Astrocyte of the cerebellum (primary cell): ENCODE results near the gene CYTH4.

Source experiments
- DNase-seq: peaks from one replicate; pipeline ENCODE4 v3.0.0-alpha.2; 2011; ENCODE audit warnings: low read depth
- H3K4me3 ChIP-seq: 2 replicates; pipeline ENCODE4 v1.5.1; 2011; ENCODE audit warnings: mild to moderate bottlenecking, low read depth, low read length, moderate library complexity
- in situ Hi-C: cut with HindIII; loops from 2 replicates; pipeline ENCODE4 v1.10.0; 2017; ENCODE audit warnings: low sequenced_read_pairs
- TF ChIP-seq, protein P1 (sequence below): IDR thresholded peaks from 2 replicates; pipeline ENCODE4 v1.5.1; 2012; ENCODE audit warnings: low read length, low read depth, moderate library complexity, mild to moderate bottlenecking; ENCODE audit errors: missing control alignments

CYTH4 gene

GRCh38 chr22:37354261-37354660, 72.0 kb downstream of the CYTH4 start:
- DNase-seq = no peak
- in situ Hi-C loops = no loop called here
- TF ChIP-seq, protein P1, sequence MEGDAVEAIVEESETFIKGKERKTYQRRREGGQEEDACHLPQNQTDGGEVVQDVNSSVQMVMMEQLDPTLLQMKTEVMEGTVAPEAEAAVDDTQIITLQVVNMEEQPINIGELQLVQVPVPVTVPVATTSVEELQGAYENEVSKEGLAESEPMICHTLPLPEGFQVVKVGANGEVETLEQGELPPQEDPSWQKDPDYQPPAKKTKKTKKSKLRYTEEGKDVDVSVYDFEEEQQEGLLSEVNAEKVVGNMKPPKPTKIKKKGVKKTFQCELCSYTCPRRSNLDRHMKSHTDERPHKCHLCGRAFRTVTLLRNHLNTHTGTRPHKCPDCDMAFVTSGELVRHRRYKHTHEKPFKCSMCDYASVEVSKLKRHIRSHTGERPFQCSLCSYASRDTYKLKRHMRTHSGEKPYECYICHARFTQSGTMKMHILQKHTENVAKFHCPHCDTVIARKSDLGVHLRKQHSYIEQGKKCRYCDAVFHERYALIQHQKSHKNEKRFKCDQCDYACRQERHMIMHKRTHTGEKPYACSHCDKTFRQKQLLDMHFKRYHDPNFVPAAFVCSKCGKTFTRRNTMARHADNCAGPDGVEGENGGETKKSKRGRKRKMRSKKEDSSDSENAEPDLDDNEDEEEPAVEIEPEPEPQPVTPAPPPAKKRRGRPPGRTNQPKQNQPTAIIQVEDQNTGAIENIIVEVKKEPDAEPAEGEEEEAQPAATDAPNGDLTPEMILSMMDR = no peak
- no peak overlapping the region for H3K4me3 ChIP-seq

DNA sequence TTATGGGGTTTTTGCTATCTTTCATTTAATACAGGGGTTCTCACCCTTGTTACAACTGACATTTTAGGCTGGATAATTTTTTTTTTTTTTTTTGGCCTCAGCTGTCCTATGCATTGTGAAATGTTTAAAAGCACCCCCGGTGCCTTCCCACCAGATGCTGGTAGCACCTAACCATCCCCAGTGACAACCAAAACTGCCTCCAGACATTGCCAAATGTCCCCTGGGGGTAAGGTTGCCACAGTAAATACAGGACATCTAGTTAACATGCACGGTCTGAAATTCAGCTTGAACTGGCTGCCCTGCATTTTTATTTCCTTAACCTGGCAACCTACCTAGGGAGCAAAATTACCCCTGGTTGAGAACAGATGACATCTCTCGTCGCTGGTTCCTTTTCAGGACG, 72.4 kb downstream of the CYTH4 start:
- DNase-seq = no peak
- TF ChIP-seq, protein P1 = no peak
- no peak overlapping the region for H3K4me3 ChIP-seq
- in situ Hi-C loops = no loop called here

- H3K4me3 ChIP-seq = no peak overlapping the region
- TF ChIP-seq, protein P1 = no peak
- in situ Hi-C loops = no loop called here
- DNase-seq = no peak
Measured at GRCh38 chr22:37355174-37355573, 72.9 kb downstream of the CYTH4 start.

- in situ Hi-C loops = no loop called here
- no peak overlapping the region for H3K4me3 ChIP-seq
- no peak for DNase-seq
- TF ChIP-seq, protein P1 = no peak
Measured at GRCh38 chr22:37356922-37357321, 74.6 kb downstream of the CYTH4 start.

DNA sequence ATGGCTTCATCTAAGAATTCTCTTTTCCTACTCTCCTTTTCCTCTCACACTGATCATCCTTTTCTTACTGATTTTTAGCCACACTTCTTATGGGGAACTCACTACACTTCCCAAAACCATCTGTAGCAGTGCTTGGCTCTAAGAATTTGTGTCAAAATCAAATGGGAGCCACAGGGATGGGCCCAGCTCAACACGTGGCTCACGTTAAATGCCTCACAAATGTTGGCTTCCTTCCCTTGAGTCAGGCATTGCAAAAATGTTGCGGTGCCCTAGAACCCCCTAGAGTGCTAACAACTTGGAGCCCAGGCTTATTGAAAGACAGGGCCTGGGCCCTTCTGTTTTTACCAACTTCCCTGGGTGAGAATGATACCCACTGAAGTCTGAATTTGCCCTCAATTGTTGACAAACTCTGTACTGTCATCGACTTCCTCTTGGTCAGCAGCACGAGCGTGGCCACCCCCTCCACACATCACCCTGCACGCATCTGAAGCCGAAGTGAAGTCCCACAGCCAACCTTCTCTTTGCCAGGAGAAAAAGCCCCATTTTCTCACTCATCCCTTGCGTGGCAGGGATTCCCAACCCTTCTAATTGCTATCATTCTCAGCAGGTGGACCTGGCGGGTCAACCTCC, 75.3 kb downstream of the CYTH4 start:
- TF ChIP-seq, protein P1 = no peak
- DNase-seq = no peak
- in situ Hi-C loops = no loop called here
- H3K4me3 ChIP-seq = no peak overlapping the region

DNA sequence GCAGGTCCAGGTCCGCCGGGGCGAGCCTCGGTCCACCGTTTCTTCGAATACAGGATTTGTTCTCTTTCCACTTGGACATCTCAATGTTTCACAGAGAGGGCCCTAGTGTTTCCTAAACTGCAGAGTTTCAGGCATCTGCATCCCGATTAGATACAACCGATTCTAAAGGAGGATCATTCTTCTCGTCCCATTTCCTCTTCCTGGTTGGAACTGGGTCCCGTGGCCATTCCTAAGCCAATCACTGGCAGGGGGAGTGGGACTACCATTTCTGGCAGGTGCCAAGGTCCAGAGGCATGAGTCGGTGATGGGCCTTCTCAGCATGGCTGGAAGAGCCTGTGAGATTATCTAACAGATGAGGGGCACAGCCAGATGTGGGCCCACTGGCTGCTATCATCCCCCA, 76.1 kb downstream of the CYTH4 start:
- TF ChIP-seq, protein P1 = no peak
- in situ Hi-C loops = no loop called here
- DNase-seq = no peak
- H3K4me3 ChIP-seq = no peak overlapping the region
